Measurements from ENCODE around the gene IPO4.
"Not testable (repeated sequence)": the region's sequence is repeated elsewhere in the genome, so short reads cannot be mapped to it uniquely, and the experiment has no call there.

GRCh38 chr14:24203249-24203886 is 14.8 kb upstream of the IPO4 start:
- TF ChIP-seq CTCF (tag by site-specific recombination; IDR thresholded peaks at IDR 0.05); ZNF621 (tag by site-specific recombination; IDR thresholded peaks at IDR 0.05); REPIN1 (tag by site-specific recombination; IDR thresholded peaks at IDR 0.05; ENCODE audit: low read depth); ZNF354C (tag by site-specific recombination; IDR thresholded peaks at IDR 0.05; ENCODE audit: borderline replicate concordance, low read depth): not testable (repeated sequence)
